HG02642 (cell line): ENCODE results near the gene CUZD1.
"Not testable (repeated sequence)": the region's sequence is repeated elsewhere in the genome, so short reads cannot be mapped to it uniquely, and the experiment has no call there.

ENCODE experiments used
- ATAC-seq: cut with Tn5 transposase; IDR thresholded peaks from one replicate; pipeline ENCODE4 v1.9.1; 2021; ENCODE audit warnings: mild to moderate bottlenecking; ENCODE audit not compliant: unreplicated experiment, poor library complexity

CUZD1 gene

DNA sequence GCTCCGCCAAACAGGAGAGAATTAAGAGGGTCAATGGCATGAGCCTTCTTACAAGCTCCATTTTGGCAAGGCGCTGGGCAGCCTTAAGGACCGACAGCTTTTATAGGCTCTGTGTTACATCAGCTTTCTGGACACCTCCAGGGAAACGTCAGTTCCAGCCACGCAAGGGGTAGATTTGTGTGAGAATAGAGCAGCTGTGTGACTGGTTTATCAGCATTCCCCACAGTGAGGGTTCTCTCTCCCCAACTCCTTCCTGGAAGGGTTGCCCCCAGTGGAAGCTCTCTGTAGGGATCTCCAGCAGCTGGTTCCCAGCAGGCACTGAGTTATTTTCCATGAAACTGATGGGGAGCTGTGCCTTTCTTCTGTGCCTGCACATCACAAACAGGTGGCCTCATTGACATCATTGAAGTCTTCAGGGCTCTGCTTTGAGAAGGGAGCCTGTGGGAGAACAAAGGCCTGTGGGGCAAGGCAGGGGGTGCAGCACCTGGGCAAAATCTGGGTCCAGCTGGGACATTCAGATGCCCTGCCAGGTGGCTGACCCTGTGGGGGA, at the start of gene CUZD1:
Gene CUZD1, minus strand, starts transcription at position 75 of the 550 bp plus-strand sequence. Its CDS starts 14 bp downstream, at position 61.
- ATAC-seq: no peak

- no peak for ATAC-seq
These were observed 48.7 kb upstream of the CUZD1 start for GRCh38 chr10:122894261-122894944.

DNA sequence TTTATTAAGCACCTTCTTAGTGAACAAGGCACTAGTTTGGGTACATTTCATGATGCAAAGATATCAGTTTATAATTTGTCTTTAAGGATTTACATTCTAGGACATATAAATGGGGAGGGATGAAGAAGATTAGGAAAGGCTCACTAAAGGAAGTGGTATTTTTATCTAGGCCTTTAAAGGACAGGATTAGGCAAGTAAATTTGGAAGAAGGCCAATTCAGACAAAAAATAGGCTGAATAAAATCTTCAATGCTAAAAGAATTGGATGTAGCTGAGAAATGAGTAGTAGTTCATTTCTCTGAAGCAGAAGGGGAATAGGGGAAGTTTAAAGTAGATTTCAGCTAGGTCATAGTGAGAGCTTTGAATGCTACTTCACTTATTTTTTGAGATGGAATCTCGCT, 38.5 kb upstream of the CUZD1 start:
- ATAC-seq: no peak

DNA sequence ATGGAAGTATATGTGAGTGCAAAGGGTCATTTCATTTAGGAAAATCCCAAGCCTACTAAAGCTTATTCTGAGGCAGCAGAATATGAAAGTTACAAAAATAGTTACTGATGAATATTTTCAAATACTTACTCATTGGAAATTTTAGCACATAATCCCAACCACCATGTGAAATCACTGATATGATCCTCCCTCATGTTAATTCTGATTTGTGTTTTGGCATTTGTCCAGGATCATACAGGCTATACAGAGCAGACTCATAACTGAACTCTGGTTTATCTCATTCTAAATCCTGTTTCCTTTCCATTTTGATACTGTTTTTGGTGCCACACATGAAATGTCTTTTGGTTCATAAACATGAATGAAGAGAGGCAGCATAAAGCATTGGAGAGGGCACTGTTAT, 37.1 kb upstream of the CUZD1 start:
- ATAC-seq: no peak

DNA sequence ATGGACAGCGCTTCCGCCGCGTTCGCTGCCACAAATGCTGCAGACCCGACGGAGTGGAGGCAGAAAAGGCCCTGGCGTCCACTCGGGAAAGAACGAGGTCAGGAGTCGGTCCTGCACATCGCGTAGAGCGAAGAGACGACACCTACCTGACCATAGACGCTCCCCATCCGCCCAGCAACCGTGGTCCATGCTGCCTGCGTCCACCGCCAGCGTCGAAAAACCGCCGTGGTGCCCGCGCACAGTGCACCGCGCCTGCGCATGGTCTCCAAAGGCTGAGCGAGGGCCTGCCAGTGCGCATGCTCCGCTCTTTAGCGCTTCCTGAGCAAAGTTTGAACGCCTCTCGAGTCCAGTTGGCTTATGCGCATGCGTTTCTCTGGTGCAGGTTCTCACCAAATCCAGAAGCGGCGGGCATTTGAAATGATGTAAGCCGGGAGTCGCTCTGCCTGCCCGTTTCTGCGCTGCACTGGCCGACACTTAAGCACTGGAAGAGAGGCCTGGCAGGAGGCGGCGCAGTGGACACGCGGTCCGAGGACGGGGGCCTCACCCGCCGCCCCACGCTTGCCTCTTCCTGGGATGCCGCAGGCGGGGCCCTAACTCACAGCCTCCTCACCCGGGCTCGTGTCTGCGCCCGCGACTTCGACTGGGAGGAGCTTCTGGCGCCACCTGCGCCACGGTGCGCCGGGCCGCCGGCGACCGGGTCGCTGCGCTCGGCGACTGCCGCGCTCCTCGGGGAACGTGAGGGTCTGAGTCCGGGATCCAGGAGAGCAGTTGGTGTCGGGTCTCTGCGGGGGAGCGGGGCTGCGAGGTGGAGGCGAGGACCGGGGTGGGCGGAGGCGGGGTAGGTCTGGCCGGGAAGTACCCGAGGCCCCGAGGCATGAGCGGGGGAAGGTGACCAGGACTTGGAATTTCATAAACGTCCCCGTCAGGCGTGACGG, 33.9 kb upstream of the CUZD1 start, which contains the start of gene FAM24B:
Gene FAM24B, minus strand, starts transcription at position 243 of the 935 bp plus-strand sequence. CDS start 29,066 bp downstream, outside the sequence.
- peak; percentile 79 for ATAC-seq

DNA sequence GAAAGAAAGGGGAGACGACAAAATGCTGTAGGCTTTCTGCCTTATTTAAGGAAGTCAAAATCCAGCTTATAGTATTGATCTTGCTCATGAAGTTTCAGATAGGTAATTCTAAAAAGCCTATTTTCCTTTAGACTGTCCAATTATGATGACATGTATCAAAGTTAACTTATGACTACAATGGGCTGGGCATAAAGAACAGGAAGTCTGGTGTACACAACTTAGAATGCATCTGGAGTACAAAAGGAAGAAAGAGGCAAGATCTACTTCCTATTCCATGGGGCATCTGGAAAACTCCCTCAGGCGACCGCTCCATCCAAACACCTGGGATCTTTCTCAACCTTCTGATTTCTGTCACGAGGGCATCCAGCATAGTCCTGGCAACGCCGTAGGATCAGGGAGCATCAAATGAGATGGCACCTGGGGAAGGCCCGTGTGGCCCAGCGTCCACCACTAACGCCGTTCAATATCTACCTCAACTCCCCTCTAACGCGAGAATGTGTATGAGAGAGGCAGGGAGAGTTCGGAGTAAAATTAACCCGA, 33.2 kb upstream of the CUZD1 start:
- peak; percentile 16 for ATAC-seq

DNA sequence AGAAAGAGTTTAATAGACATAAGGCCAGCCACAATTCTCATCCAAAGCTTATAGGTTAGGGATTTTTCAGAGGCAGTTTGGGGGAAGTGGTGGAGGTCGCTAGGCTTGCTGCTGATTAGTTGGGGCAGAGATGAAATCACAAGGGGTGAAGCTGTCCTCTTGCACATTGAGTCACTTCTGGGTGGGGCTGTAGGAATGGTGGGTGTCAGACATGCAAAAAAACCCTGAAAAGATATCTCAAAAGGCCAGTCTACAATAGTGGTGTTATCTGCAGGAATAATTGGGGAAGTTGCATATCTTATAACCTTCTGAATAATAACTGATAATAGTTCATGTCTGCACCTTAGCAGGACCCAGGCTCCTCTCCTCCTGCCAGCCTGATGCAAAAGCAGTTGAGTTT, 31.6 kb upstream of the CUZD1 start:
- ATAC-seq: no peak

- no peak for ATAC-seq
These were observed 30.8 kb upstream of the CUZD1 start for GRCh38 chr10:122876467-122876855.

DNA sequence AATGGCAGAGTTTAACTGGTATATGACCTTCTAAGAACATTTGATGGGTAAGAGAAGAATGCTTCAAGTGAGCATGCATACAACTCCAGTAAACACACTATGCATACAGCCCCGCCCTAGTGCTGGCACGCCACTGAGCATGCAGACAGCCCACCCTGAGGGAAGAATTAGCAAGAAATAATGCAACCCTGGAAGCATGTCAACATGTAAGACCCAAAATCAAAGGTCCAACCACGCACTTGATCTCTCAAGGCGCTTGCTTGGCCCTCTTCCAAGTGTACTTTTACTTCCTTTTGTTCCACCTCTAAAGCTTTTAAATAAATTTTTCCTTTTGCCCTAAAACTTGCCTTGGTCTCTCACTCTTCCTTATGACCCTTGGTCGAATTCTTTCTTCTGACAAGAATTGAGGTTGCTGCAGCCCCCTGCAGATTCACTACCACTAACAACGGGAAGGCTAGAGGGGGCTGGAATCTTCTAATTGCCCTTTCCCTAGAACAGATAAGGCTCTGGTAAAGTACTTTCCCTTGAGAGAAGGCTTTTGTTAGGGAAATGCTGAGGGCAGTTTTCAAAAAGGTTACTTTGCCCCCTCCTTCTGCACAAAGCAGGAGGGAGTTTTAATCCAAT, 30.3 kb upstream of the CUZD1 start:
- no peak for ATAC-seq

DNA sequence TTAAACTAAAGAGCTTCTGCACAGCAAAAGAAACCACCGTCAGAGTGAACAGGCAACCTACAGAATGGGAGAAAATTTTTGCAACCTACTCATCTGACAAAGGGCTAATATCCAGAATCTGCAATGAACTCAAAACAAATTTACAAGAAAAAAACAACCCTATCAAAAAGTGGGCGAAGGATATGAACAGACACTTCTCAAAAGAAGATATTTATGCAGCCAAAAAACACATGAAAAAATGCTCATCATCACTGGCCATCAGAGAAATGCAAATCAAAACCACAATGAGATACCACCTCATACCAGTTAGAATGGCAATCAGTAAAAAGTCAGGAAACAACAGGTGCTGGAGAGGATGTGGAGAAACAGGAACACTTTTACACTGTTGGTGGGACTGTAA, 26.3 kb upstream of the CUZD1 start:
- ATAC-seq: not testable (repeated sequence)

DNA sequence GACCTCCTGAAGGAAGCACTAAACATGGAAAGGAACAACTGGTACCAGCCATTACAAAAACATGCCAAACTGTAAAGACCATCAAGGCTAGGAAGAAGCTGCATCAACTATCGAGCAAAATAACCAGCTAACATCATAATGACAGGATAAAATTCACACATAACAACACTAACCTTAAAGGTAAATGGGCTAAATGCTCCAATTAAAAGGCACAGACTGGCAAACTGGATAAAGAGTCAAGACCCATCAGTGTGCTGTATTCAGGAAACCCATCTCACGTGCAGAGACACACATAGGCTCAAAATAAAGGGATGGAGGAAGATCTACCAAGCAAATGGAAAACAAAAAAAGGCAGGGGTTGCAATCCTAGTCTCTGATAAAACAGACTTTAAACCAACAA, 23.1 kb upstream of the CUZD1 start:
- not testable (repeated sequence) for ATAC-seq

GRCh38 chr10:122866757-122867482, 21.3 kb upstream of the CUZD1 start:
- not testable (repeated sequence) for ATAC-seq

GRCh38 chr10:122864901-122865300, 19.2 kb upstream of the CUZD1 start:
- ATAC-seq: no peak

DNA sequence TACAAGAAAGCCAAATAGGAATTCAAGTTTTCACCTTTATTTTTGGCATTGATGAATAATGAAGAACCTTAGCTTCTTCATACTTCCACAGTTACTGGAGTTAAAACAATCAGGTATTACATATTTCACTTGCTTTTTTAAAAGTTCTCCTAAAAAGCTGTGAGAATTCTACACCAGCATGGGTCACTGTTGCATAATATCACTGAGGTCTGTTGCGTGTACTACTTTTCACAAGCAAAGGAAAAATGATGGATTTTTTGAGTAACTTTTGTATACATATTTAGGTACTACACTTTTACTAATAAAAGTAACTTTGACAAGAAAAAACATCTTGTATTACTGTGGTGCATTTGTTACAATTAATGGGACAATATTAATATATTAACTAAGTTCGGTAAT, 18.5 kb upstream of the CUZD1 start:
- ATAC-seq: no peak

- no peak for ATAC-seq
These were observed 17.8 kb upstream of the CUZD1 start for GRCh38 chr10:122863216-122864193.

GRCh38 chr10:122861711-122862161, 16.1 kb upstream of the CUZD1 start:
- no peak for ATAC-seq

DNA sequence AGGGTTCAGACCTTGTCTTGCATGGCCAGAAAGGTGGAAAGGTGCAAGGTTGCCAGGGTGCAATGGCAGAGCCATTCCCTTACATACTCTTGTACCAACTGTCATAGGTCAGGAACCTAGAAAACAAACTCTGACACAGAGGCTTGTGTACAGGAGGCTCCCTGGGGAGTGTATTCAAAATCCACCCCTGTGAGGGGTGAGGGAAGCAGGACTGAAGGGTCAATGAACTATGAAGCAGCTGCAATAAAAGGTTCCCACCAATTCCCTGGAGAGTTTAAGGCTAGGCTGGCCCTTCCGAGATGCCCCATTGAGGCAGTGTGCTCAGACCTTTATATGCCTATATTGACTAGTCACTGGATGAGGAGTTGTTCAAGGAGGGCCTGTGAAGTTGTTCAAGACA, 13.9 kb upstream of the CUZD1 start:
- ATAC-seq: no peak

DNA sequence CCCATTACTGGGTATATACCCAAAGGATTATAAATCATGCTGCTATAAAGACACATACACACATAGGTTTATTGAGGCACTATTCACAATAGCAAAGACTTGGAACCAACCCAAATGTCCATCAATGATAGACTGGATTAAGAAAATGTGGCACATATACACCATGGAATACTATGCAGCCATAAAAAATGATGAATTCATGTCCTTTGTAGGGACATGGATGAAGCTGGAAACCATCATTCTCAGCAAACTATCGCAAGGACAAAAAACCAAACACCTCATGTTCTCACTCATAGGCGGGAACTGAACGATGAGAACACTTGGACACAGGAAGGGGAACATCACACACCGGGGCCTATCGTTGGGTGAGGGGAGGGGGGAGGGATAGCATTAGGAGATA, 12.4 kb upstream of the CUZD1 start:
- ATAC-seq: not testable (repeated sequence)
